ENCODE measurements around the gene FUT4.
"Not testable (repeated sequence)": the region's sequence is repeated elsewhere in the genome, so short reads cannot be mapped to it uniquely, and the experiment has no call there.

FUT4 gene

DNA sequence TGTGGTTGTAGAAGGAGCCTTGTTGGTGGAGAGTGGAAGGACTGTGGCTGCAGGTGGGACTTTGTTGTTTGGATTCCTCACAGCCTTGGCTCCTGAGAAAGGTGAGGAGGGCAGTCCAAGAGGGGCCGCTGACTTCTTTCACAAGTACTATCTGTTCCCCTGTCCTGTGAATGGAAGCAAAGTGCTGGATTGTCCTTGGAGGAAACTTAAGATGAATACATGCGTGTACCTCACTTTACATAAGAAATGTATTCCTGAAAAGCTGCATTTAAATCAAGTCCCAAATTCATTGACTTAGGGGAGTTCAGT lies 2.4 kb downstream of the FUT4 start:
- TF ChIP-seq, protein P1, sequence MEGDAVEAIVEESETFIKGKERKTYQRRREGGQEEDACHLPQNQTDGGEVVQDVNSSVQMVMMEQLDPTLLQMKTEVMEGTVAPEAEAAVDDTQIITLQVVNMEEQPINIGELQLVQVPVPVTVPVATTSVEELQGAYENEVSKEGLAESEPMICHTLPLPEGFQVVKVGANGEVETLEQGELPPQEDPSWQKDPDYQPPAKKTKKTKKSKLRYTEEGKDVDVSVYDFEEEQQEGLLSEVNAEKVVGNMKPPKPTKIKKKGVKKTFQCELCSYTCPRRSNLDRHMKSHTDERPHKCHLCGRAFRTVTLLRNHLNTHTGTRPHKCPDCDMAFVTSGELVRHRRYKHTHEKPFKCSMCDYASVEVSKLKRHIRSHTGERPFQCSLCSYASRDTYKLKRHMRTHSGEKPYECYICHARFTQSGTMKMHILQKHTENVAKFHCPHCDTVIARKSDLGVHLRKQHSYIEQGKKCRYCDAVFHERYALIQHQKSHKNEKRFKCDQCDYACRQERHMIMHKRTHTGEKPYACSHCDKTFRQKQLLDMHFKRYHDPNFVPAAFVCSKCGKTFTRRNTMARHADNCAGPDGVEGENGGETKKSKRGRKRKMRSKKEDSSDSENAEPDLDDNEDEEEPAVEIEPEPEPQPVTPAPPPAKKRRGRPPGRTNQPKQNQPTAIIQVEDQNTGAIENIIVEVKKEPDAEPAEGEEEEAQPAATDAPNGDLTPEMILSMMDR (IDR thresholded peaks at IDR 0.05; ENCODE audit: insufficient read depth, missing control alignments) = no peak
- FAIRE-seq = no peak
- DNase-seq (ENCODE audit: insufficient read length, low spot score) = no peak

DNA sequence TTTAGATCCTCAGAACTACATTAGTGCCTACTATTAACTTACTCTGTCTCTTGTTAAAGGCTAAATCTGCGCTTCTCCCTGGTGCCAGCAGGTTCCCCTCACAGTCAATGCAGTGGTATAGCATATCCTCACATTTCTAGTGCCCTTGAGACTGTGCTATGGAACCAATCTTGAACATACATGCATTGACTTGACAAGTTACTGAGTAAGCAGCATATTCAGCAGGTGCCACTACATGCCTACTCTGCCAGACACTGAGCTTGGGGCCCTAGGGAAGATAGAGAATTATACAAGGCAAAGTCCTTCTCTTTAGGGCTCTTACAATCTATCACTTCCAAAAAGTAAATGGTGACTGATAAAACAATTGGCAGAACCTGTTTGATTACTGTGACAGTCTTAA lies 3.2 kb downstream of the FUT4 start:
- FAIRE-seq (no peak), DNase-seq (ENCODE audit: insufficient read length, low spot score) (no peak)
- TF ChIP-seq, protein P1 (IDR thresholded peaks at IDR 0.05; ENCODE audit: insufficient read depth, missing control alignments) = no peak

DNA sequence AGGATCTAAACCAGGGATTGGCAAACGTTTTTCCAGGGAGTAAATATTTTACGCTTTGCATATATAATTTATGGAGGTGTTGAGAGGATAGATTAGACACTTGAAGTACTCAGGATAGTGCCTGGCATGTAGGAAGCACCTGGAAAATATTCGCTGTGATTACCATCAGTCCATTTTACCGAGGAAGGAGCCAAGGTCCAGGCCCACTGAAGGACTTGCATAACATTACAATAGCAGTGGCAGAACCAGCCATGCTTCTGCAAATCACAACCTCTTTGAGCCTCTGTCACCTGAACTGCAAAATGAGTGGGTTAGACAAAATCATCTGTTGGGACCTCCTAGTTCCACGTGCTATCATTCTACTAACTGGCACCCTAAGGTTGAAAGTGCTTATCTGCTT lies 5.4 kb downstream of the FUT4 start:
- TF ChIP-seq, protein P1 (IDR thresholded peaks at IDR 0.05; ENCODE audit: insufficient read depth, missing control alignments) = no peak
- DNase-seq (ENCODE audit: insufficient read length, low spot score) (no peak), FAIRE-seq (no peak)

DNA sequence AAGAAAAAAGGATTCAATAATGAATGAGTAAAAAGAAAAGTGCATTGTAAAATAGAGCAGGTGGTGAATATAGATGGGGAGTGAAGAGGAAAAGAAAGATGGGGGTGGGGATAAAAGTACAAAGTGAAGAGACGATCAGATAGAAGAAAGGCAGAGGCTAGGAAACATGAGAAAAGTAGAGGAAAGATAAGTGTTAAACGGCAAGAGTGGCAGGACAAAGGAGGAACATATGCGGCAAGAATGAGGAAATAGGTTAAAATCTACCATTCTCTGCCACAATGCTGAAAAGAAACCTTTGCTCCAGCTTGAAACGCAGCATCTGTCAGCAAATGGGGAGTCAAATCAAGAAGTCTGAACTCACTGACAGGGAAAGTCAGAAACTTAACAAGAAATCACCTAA lies 6.8 kb downstream of the FUT4 start:
- no peak for DNase-seq (ENCODE audit: insufficient read length, low spot score)
- TF ChIP-seq, protein P1 (IDR thresholded peaks at IDR 0.05; ENCODE audit: insufficient read depth, missing control alignments) = no peak
- no peak for FAIRE-seq

DNA sequence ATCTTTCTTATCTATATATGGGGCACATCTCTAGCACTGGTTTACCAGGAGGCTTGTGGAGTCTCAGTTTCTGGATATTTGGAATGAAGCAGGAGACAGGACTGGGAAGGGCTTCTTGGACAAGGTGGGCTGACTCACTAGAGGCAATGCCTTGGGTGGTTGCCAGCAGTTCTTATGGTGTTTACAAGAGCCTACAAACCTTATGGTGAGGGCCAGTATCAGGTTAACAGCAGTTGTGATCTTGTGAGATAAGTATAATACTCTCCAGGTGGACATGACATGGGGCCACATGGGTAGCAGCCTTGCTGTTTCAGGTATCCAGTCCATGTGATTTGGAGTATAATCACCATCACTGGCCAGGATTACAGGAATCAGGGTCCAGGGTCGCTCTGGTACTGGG lies 10.2 kb downstream of the FUT4 start:
- TF ChIP-seq, protein P1 (IDR thresholded peaks at IDR 0.05; ENCODE audit: insufficient read depth, missing control alignments) = no peak
- no peak for DNase-seq (ENCODE audit: insufficient read length, low spot score)
- no peak for FAIRE-seq

DNA sequence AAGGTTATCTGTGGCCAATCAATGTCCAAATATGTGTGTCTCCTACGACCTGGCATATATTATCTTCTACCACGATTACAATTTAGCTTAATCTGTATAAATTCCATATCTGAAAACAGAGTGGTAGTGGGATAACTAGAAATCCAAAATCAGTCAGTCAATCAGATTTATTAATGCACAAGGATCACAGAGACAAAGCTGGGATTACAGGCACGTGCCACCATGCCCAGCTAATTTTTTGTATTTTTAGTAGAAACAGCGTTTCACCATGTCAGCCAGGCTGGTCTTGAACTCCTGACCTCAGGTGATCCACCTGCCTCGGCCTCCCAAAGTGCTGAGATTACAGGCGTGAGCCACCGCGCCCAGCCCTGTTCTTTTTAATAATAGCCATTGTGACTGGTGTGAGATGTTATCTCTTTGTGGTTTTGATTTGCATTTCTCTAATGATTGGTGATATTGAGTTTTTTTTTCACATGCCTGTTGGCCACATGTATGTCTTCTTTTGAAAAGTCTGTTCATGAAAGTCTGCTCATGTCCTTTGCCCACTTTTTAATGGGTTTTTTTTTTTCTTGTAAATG lies 12.1 kb downstream of the FUT4 start:
- DNase-seq (ENCODE audit: insufficient read length, low spot score); FAIRE-seq: not testable (repeated sequence)

DNA sequence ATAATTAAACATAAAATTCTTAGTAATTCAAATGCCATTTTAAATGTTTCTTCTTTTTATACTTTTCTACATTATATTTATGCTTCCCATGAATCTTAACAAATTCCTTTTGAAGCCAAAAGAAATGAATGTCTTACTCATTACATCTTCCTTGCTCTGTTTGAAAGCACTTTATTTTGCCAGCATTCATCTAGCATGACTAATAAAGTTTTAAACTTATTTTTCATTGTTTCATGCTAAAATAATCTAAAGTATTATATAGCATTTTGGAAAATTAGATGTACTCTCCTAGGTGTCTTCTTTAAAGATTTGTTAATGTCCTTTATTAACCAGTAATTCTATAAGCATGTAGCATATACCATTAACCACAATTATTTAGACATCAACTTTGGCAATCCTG lies 13.7 kb downstream of the FUT4 start:
- TF ChIP-seq, protein P1 (IDR thresholded peaks at IDR 0.05; ENCODE audit: insufficient read depth, missing control alignments) = no peak
- DNase-seq (ENCODE audit: insufficient read length, low spot score) = no peak
- FAIRE-seq = no peak

DNA sequence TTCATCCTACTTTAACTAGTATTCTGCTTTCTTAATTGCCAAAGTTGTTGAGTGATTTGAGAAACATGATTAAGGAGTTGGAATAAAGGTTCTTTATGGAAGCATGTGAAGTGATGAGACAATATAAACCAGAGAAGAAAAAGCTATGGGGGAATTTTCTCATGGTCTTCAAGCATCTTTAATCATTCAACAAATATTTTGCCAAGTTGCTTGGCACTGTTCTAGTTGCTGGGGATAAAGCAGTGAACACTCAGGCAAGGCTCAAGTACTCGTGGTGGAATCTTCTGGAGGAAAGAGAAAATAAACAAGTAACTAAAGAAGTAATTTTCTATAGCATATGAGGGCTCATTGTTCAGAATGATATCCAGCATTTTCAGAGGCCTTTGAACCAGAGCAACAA lies 14.3 kb downstream of the FUT4 start:
- DNase-seq (ENCODE audit: insufficient read length, low spot score) (no peak), FAIRE-seq (no peak)
- TF ChIP-seq, protein P1 (IDR thresholded peaks at IDR 0.05; ENCODE audit: insufficient read depth, missing control alignments) = no peak

Measured in D721Med (cell line).